HL-60 (cell line): ENCODE data around the gene MAP3K4.

Experiments
- CTCF ChIP-seq: IDR thresholded peaks from one replicate; pipeline ENCODE4 v1.5.1; 2011; ENCODE audit warnings: low read length, control low read depth, inconsistent platforms; ENCODE audit not compliant: insufficient read depth
- GABPA ChIP-seq: IDR thresholded peaks from 2 replicates; pipeline ENCODE4 v1.6.1; 2012; ENCODE audit warnings: low read depth
- POLR2AphosphoS5 ChIP-seq: IDR thresholded peaks from 2 replicates; pipeline ENCODE4 v1.6.1; 2012; ENCODE audit warnings: low read depth
- SPI1 ChIP-seq: IDR thresholded peaks from 2 replicates; pipeline ENCODE4 v1.6.1; 2012; ENCODE audit warnings: low read depth, mild to moderate bottlenecking, borderline replicate concordance

- TF ChIP-seq SPI1 (no peak), CTCF (no peak), POLR2AphosphoS5 (no peak), GABPA (no peak)
Observed at GRCh38 chr6:160962835-160963623, 28.5 kb upstream of the MAP3K4 start.
